HCT116 (cell line): ENCODE measurements around the gene PACSIN2.

Source experiments
- CEBPB ChIP-seq: IDR thresholded peaks from 2 replicates; pipeline ENCODE4 v1.6.1; 2012; ENCODE audit warnings: low read depth
- CTCF ChIP-seq, 3 experiments: fragments of 200-600 bp in 1 of 3; sonication (generic) in 1 of 3; IDR thresholded peaks in 2 of 3; conservative IDR thresholded peaks in 1 of 3; 2 replicates each; pipeline ENCODE4 v1.5.1; 2012 to 2017; ENCODE audit warnings: low read depth in 2 of 3, low read length in 2 of 3, antibody characterized with exemption in 1 of 3, borderline replicate concordance in 1 of 3, control low read depth in 1 of 3, mild to moderate bottlenecking in 1 of 3, mixed read lengths in 1 of 3, mixed run types in 1 of 3, moderate library complexity in 1 of 3; ENCODE audit not compliant: insufficient read depth in 1 of 3
- EZH2 ChIP-seq: fragments of 200-600 bp; sonication (generic); IDR thresholded peaks from 2 replicates; pipeline ENCODE4 v1.6.1; 2017; ENCODE audit warnings: antibody characterized with exemption, mixed run types
- FOSL1 ChIP-seq: IDR thresholded peaks from 2 replicates; pipeline ENCODE4 v1.6.1; 2012; ENCODE audit warnings: low read depth
- JUND ChIP-seq: IDR thresholded peaks from 2 replicates; pipeline ENCODE4 v1.6.1; 2012
- MAX ChIP-seq: IDR thresholded peaks from 2 replicates; pipeline ENCODE4 v1.6.1; 2012
- POLR2A ChIP-seq: IDR thresholded peaks from 2 replicates; pipeline ENCODE4 v1.7.0; 2011; ENCODE audit warnings: borderline replicate concordance; ENCODE audit not compliant: insufficient read depth, insufficient read length; ENCODE audit errors: extremely low read depth
- POLR2AphosphoS5 ChIP-seq: IDR thresholded peaks from 2 replicates; pipeline ENCODE4 v1.6.1; 2011; ENCODE audit warnings: mild to moderate bottlenecking, low read depth, low read length, moderate library complexity
- RAD21 ChIP-seq: IDR thresholded peaks from 2 replicates; pipeline ENCODE4 v1.6.1; 2012; ENCODE audit warnings: low read depth, mild to moderate bottlenecking
- SP1 ChIP-seq: IDR thresholded peaks from 2 replicates; pipeline ENCODE4 v1.6.1; 2012; ENCODE audit warnings: low read depth
- YY1 ChIP-seq: IDR thresholded peaks from 2 replicates; pipeline ENCODE4 v1.6.1; 2011; ENCODE audit warnings: low read length, low read depth, moderate library complexity, mild to moderate bottlenecking; ENCODE audit not compliant: insufficient replicate concordance; ENCODE audit errors: extremely low read depth
- ZNF274 ChIP-seq: fragments of 200-500 bp; sonication (Bioruptor generic); IDR thresholded peaks from 2 replicates; pipeline ENCODE4 v1.6.1; 2014; ENCODE audit warnings: mild to moderate bottlenecking, low read depth, low read length, inconsistent platforms
- TF ChIP-seq, protein P1 (sequence below): IDR thresholded peaks from 2 replicates; pipeline ENCODE4 v1.6.1; 2012; ENCODE audit warnings: low read depth

DNA sequence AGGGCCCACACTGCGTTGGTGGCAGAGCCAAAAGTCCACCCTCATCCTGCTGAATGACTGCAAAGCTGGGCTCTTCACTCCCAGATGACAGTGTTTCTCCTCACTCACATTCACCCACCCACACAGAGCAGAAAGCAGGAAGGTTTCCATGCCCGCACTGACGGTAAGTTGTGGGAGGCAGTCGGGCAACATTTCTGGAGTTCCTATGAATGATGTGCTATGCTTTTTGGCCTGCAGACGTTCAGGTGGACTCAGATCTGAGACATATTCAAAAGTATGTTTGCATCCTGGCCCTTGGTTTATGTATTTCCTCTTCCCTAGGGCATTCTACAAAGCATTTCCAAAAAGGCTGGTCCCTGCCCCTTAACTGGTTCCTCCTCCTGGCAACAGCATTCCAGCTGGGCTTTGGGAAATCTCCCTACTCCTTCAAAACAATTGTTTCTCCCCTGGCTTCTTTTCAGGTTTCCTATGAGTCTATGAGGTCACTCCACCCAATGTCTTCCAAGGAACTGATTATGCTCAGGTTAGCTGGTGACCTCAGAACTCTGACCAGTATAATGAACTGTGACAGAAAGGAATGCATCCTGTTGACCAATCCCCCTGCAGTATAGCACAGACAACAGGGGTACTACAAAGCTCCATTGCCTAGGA, 36.4 kb downstream of the PACSIN2 start:
- TF ChIP-seq SP1 (no peak), POLR2A (no peak), CTCF (IDR thresholded peaks at IDR 0.05 in 2 of 3, conservative IDR thresholded peaks at IDR 0.05 in 1 of 3; ENCODE audit: borderline replicate concordance in 1 of 3, insufficient read depth in 1 of 3, low read depth in 2 of 3, low read length in 2 of 3) (no peak), MAX (no peak), RAD21 (no peak), EZH2 (no peak), FOSL1 (no peak), CEBPB (no peak), ZNF274 (no peak), POLR2AphosphoS5 (no peak), YY1 (no peak), JUND (no peak)
- TF ChIP-seq, protein P1, sequence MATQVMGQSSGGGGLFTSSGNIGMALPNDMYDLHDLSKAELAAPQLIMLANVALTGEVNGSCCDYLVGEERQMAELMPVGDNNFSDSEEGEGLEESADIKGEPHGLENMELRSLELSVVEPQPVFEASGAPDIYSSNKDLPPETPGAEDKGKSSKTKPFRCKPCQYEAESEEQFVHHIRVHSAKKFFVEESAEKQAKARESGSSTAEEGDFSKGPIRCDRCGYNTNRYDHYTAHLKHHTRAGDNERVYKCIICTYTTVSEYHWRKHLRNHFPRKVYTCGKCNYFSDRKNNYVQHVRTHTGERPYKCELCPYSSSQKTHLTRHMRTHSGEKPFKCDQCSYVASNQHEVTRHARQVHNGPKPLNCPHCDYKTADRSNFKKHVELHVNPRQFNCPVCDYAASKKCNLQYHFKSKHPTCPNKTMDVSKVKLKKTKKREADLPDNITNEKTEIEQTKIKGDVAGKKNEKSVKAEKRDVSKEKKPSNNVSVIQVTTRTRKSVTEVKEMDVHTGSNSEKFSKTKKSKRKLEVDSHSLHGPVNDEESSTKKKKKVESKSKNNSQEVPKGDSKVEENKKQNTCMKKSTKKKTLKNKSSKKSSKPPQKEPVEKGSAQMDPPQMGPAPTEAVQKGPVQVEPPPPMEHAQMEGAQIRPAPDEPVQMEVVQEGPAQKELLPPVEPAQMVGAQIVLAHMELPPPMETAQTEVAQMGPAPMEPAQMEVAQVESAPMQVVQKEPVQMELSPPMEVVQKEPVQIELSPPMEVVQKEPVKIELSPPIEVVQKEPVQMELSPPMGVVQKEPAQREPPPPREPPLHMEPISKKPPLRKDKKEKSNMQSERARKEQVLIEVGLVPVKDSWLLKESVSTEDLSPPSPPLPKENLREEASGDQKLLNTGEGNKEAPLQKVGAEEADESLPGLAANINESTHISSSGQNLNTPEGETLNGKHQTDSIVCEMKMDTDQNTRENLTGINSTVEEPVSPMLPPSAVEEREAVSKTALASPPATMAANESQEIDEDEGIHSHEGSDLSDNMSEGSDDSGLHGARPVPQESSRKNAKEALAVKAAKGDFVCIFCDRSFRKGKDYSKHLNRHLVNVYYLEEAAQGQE, result no peak
